ENCODE data around the gene SLC38A6. TPM values are rescaled to one million over a fixed set of nuclear protein-coding genes. Genes with fewer than 3 reads are reported as not detected.

SLC38A6 gene
- total RNA-seq, 1 experiment from 2014 or later = 6.0 TPM

GRCh38 chr14:61064210-61064609 is 83.2 kb downstream of the SLC38A6 start:
- Histone ChIP-seq H3K4me1 (ENCODE audit: insufficient read depth, low read length) (no peaks in the 10 kb centered on the region), H3T11ph (ENCODE audit: low read length) (no peak overlapping the region), H3K79me2 (ENCODE audit: insufficient read depth, low read length) (no peaks in the 10 kb centered on the region), H2BK120ac (ENCODE audit: low read depth, low read length, poor library complexity, severe bottlenecking) (no peak overlapping the region), H2BK15ac (ENCODE audit: low read depth, low read length) (no peak overlapping the region), H4K5ac (ENCODE audit: insufficient read length, low read depth, low read length) (no peak overlapping the region), H4K20me1 (ENCODE audit: control insufficient read depth, insufficient read depth, insufficient read length) (no peaks in the 10 kb centered on the region), H4K91ac (ENCODE audit: insufficient read length, low read depth, low read length) (no peak overlapping the region), H4K8ac (replicated peaks; ENCODE audit: insufficient read length, low read depth, low read length) (no peak overlapping the region), H2BK20ac (ENCODE audit: low read depth, low read length, poor library complexity, severe bottlenecking) (no peak overlapping the region), H3K27me3 (ENCODE audit: insufficient read depth, low read length) (no peaks in the 10 kb centered on the region), H2AK5ac (ENCODE audit: insufficient read length, low read length) (no peak overlapping the region), H3K23me2 (ENCODE audit: insufficient read length, low read depth, low read length, poor library complexity, severe bottlenecking) (no peaks in the 10 kb centered on the region), H3K56ac (ENCODE audit: insufficient read length, low read depth, low read length) (no peak overlapping the region), H3K23ac (ENCODE audit: insufficient read length, low read depth, low read length) (no peak overlapping the region), H3K4ac (ENCODE audit: low read depth, low read length) (no peak overlapping the region), H2AFZ (ENCODE audit: low read length) (no peak overlapping the region), H3K9ac (ENCODE audit: extremely low read depth, insufficient read length, low read length) (no peak overlapping the region), H2BK12ac (ENCODE audit: insufficient read length, low read depth, low read length) (no peak overlapping the region), H3K9me3 (ENCODE audit: control insufficient read depth, low read depth, low read length) (no peaks in the 10 kb centered on the region), H3K14ac (ENCODE audit: insufficient read depth, low read length) (no peak overlapping the region), H3K4me2 (ENCODE audit: insufficient read depth, insufficient read length, low read length) (no peak overlapping the region), H2BK5ac (ENCODE audit: insufficient read length, low read length) (no peak overlapping the region), H3K27ac (ENCODE audit: insufficient read length, low read depth, low read length) (no peak overlapping the region), H3K79me1 (ENCODE audit: insufficient read depth, low read depth, low read length, poor library complexity, severe bottlenecking) (no peaks in the 10 kb centered on the region), H3K18ac (ENCODE audit: insufficient read length, low read depth, low read length) (no peak overlapping the region)
- Mint-ChIP-seq H3K4me1 (peaks cover 10% of the 10 kb centered on the region in 2 experiments; a peak in 3 of 4 replicates), H3K36me3 (ENCODE audit: insufficient read depth in 1 of 3, low read depth in 3 of 3) (peaks cover 10 to 14% (median 12%) of the 10 kb centered on the region in 3 experiments), H3K9me3 (peaks cover 8% of the 10 kb centered on the region in 2 experiments; a peak in 3 of 5 replicates), H3K27me3 (ENCODE audit: low read depth) (peaks cover 2% of the 10 kb centered on the region; the same call in 1 of the 2 replicates), H3K4me3 (no peak overlapping the region), H3K27ac (no peak overlapping the region)
- TF ChIP-seq, protein P1, sequence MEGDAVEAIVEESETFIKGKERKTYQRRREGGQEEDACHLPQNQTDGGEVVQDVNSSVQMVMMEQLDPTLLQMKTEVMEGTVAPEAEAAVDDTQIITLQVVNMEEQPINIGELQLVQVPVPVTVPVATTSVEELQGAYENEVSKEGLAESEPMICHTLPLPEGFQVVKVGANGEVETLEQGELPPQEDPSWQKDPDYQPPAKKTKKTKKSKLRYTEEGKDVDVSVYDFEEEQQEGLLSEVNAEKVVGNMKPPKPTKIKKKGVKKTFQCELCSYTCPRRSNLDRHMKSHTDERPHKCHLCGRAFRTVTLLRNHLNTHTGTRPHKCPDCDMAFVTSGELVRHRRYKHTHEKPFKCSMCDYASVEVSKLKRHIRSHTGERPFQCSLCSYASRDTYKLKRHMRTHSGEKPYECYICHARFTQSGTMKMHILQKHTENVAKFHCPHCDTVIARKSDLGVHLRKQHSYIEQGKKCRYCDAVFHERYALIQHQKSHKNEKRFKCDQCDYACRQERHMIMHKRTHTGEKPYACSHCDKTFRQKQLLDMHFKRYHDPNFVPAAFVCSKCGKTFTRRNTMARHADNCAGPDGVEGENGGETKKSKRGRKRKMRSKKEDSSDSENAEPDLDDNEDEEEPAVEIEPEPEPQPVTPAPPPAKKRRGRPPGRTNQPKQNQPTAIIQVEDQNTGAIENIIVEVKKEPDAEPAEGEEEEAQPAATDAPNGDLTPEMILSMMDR (conservative IDR thresholded peaks at IDR 0.05) = no peak; the same call in 2 of the 3 replicates
- DNase-seq = no peak
- no CpG with 5 or more reads among the region's 2 CpGs for WGBS (ENCODE audit: extremely low coverage, insufficient read length, low lambda C conversion rate)
